Stimulated activated CD8-positive, alpha-beta memory T cell treated with anti-CD3 and anti-CD28 coated beads, Interleukin-15, amount 100 ng/mL, for 48 hours (primary cell): Measurements from ENCODE around the gene XRCC1.
"Not testable (repeated sequence)": the region's sequence is repeated elsewhere in the genome, so short reads cannot be mapped to it uniquely, and the experiment has no call there.

Experiments used
- DNase-seq, 2 donors: peaks; one replicate each; pipeline ENCODE4 v3.0.0-alpha.2; 2020; ENCODE audit warnings: low read depth in 2 of 2

XRCC1 gene

GRCh38 chr19:43599635-43600295, 24.4 kb upstream of the XRCC1 start:
- no peak for DNase-seq

DNA sequence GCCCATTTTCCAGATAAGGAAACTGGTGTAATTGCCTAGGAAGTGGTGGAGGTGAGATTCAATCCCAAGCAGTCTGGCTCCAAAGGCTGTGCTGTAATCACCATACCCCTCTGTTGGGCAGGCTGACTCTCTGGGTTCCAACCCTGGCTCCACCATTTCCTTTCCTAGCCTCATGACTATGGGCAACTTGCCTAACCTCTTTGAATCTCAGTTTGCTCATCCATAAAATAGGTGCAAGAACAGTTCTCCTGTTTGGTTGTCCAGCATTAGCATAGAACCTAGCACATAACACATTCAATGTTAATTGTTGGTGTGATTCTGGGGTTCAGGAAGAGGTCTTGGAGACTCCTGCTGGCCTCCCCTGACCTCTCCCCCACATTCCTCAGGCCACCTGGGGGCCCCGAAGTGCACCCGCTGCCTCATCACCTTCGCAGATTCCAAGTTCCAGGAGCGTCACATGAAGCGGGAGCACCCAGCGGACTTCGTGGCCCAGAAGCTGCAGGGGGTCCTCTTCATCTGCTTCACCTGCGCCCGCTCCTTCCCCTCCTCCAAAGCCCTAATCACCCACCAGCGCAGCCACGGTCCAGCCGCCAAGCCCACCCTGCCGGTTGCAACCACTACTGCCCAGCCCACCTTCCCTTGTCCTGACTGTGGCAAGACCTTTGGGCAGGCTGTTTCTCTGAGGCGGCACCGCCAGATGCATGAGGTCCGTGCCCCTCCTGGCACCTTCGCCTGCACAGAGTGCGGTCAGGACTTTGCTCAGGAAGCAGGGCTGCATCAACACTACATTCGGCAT, 23.3 kb upstream of the XRCC1 start:
- no peak for DNase-seq

GRCh38 chr19:43597876-43598275, 22.5 kb upstream of the XRCC1 start:
- no peak for DNase-seq

- DNase-seq: no peak
Observed at GRCh38 chr19:43596842-43597461, 21.6 kb upstream of the XRCC1 start.

DNA sequence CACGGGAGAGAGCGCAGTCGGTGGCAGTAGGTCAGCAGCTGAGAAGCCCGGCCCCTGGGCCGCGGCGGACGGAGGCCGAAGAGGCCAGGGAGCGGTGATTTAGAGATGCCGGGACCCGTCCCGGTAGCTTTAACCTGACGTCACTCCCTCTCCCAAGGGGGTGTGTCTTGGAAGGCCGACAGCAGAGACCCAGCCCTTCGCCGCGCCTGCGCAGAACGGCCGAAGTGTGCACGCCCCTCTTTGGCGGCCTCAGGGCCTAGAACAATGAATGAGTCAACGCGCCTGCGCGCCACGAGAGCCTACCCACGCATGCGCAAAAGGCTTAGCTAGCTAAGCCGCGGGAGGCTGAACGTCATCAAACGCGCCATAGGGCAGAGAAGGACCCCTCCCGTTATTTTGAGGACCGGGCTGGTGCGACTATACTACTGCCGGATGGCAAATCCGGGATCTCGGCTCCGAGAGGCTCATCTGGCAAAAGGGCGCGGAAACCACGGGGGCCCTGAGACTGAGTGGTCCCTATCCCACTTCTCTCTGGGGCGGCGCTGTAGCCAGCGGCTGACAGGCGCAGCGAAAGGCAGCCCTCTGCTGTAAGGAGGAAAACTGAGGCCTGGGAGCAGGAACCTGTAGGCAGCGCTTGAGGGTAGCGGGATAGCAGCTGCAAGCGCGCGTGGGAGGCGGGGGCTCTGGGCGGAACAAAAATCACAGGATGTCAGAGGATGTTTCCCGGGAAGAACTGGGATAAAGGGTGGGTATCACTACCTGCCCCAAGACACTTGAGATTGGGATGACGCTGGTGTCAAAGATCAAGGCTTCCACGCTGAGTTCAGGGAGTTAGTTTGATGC, 20.9 kb upstream of the XRCC1 start, which contains the start of the genes IRGQ and ZNF576:
Gene IRGQ (minus strand): TSS at position 136 of the 843 bp plus-strand sequence. CDS start 796 bp downstream, outside the sequence.
Gene ZNF576 (plus strand): TSS at position 597 of the 843 bp plus-strand sequence. CDS start 514 bp downstream, outside the sequence.
- DNase-seq: peak; percentile 100

DNA sequence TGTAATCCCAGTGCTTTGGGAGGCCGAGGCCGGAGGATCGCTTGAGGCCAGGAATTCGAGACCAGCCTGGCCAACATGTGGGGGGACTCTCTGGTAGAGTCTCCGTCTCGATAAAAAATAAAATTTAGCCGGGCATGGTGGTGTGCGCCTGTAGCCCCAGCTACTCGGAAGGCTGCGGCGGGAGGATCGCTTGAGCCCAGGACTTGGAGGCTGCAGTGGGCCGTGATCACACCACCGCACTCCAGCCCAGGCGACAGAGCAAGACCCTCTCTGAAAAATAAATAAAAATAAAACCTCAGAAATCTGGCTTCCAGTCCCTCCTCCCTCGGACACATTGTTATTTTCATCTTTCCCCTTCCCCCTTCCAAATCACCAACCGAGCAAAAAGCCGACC, 20.3 kb upstream of the XRCC1 start:
- no peak for DNase-seq

- peak; percentile 56 to 65 for DNase-seq
Observed at GRCh38 chr19:43594710-43595604, 19.6 kb upstream of the XRCC1 start.

DNA sequence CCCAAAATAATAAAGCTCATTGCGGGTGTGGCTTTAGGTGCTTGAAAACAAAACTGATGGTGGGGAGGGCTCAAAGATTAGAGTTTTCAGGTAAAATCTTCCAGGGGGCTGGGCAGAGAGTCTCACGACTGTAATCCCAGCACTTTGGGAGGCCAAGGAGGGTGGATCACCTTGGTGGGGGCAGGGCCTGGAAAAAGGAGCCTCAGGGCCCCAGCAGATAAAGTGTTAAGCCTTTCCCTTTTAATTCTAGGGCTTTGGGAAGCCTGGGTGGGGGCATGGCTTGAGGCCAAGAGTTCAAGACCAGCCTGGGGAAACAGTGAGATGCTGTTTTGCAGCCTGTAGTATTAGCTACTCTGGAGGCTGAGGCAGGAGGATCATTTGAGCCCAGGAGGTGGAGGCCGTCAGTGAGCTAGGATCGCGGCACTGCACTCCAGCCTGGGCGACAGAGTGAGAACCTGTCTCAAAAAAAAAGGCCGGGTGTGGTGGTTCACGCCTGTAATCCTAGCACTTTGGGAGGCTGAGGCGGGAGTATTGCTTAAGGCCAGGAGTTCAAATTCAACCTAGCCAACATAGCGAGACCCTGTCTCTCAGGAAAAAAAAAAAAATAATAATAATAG, 18.9 kb upstream of the XRCC1 start:
- no peak for DNase-seq

DNA sequence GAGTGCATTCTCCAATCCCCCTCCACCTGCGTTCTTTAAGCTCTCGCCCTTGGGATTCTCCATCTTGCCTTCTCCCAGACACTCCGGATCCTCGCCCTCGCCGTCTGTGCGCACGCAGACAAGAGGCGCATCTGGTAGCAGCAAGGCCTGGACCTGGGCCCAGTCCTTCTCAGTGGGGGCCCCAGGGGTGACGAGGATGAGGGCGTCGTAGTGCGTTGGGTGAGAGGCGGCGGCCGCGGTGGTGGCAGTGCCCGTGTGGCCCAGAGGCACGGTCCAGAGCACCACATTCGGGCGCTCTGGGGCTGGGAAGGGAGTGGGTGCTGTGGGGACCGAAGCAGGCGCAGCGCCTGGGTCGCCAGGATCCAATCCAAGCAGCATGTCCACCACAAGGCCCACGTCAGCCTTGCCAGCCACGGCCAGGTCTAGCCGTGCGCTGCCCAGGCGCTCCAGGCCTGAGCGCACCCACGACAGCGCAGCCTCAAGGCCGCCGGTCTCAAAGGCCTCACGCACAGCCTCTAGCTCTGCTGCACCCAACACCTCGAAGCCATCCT, 17.5 kb upstream of the XRCC1 start:
- no peak for DNase-seq

GRCh38 chr19:43591904-43592772, 16.8 kb upstream of the XRCC1 start:
- DNase-seq: no peak

DNA sequence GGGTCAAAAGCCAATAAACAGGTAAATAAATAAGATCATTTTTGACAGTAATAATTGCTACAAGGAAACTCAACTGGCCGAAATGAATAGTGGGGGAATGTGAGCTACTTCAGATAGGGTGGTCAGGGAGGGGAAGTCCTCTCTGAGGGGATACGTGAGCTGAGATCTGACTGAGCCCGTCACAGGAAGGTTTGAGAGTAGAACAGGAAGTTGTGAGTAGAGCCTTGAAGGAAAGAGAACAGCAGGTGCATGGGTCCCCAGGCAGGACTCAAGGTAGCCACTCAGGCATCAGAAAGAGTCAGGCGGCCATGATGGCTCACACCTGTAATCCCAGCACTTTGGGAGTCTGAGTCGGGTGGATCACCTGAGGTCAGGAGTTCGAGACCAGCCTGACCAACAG, 14.4 kb upstream of the XRCC1 start:
- no peak for DNase-seq

DNA sequence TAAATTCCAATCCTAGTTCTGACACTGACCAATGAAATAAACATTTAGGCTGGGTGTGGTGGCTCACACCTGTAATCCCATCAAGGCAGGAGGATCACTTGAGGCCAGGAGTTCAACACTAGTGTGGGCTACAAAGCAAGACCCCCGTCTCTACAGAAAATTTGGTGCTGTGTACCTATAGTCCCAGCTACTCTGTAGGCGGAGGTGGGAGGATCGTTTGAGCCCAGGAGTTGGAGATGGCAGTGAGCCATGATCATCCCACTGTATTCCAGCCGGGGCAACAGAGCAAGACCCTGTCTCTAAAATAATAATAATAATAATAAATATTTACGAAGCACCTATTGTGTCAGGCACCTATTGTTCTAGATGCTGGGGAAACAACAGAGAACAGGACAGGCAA, 13.9 kb upstream of the XRCC1 start:
- DNase-seq: no peak

- DNase-seq: not testable (repeated sequence)
Observed at GRCh38 chr19:43587029-43587428, 11.7 kb upstream of the XRCC1 start.

- DNase-seq: no peak
Observed at GRCh38 chr19:43586346-43586745, 11.0 kb upstream of the XRCC1 start.

DNA sequence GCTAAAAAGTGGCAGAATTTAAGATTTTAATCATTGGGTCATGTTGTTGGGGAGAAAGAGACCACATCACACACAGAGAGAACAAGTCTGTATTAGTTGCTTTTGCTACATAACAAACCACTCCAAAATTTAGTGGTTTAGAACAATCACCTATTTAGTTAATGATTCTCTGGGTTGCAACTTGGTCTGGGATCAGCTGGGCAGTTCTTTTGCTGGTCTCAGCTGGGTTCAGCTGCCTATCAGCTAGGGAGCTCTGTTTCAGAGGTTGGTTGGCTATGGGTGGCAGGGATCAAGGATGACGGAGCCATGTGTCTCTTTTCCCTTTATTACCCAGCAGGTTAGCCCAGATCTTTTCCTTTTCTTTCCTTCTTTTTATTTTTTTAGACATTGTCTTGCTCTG, 9.2 kb upstream of the XRCC1 start:
- no peak for DNase-seq

DNA sequence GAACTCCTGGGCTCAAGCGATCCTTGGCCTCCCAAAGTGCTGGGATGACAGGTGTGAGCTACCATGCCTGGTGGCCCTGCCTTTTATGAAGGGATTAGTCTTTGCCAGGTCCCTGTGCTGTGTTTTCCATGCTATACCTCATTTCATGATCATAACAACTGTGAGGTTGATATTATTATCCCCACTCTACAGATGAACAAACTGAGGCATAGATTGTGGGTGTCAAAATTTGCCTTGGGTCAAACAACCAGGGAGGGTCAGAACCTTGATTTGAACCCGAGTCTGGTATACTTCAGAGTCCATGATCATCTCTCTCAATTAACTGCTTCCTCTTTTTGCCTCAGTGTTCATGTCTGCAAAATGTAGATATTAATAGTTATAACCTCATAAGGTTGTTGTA, 7.2 kb upstream of the XRCC1 start:
- no peak for DNase-seq

DNA sequence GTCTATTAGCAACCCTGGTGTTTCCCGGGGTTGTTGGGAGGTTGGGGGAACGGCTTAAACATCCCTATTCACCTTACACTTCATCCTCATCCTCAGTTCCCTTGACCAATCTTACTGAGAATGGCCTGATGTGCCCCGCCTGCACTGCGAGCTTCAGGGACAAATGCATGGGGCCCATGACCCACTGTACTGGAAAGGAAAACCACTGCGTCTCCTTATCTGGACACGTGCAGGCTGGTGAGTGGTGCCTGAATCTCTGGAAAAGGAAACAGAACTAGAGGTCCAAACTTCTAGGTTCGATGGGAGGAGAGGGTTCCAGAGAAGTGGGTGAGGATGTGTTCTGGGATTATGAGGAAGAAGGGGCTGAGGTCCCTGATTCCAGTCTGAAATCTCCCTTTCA, 6.1 kb upstream of the XRCC1 start:
- DNase-seq: no peak

DNA sequence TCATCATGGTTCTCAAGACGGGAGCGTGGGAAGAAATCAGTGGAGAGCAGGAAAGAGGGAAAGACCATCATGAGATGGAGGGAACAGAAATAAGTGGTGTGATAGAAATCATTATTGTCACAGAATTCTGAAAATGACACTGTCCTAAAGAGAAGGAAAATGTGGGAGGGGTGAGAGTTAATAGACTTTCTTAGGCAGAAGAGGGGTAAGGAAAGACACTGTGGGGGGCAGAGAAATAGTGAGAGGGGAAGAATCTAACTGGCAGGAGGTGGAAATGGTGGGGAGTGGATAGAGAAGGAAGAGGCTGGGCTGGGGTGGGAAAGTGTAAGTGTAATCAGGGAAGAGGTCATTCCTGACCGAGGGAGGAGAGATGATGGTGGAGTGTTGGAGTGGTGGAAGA, 3.5 kb upstream of the XRCC1 start:
- no peak for DNase-seq
